K562 (cell line): ENCODE results near the gene CYSRT1. TPM values are rescaled to one million over a fixed set of nuclear protein-coding genes. Genes with fewer than 3 reads are reported as not detected.

Experiments
- ARID3B ChIP-seq: fragments of 250-450 bp; sonication (Bioruptor Pico); IDR thresholded peaks from 2 replicates; pipeline ENCODE4 v1.4.0; 2020; ENCODE audit warnings: borderline replicate concordance
- DACH1 ChIP-seq: fragments of 450-650 bp; IDR thresholded peaks from 2 replicates; pipeline ENCODE4 v1.6.1; 2018; ENCODE audit not compliant: partially characterized antibody
- MAX ChIP-seq: sonication (generic); formaldehyde crosslinking; IDR thresholded peaks from 2 replicates; pipeline ENCODE4 v1.9.0; 2022; ENCODE audit warnings: mild to moderate bottlenecking, missing genetic modification reagents
- MECOM ChIP-seq: fragments of 250-450 bp; sonication (Bioruptor Pico); IDR thresholded peaks from 2 replicates; pipeline ENCODE4 v1.8.0; 2022; ENCODE audit warnings: inconsistent platforms
- MXI1 ChIP-seq: IDR thresholded peaks from 2 replicates; pipeline ENCODE4 v1.6.1; 2011; ENCODE audit warnings: low read depth, mild to moderate bottlenecking, improper control_type of control experiment, low read length
- NELFE ChIP-seq: IDR thresholded peaks from 2 replicates; pipeline ENCODE4 v1.6.1; 2011; ENCODE audit warnings: mild to moderate bottlenecking; ENCODE audit not compliant: insufficient read depth, insufficient read length
- NFIC ChIP-seq: fragments of 450-650 bp; IDR thresholded peaks from 2 replicates; pipeline ENCODE4 v1.6.1; 2017; ENCODE audit warnings: mild to moderate bottlenecking, inconsistent platforms
- NFIX ChIP-seq: fragments of 250-450 bp; sonication (Bioruptor Pico); IDR thresholded peaks from 2 replicates; pipeline ENCODE4 v1.4.0; 2020; ENCODE audit warnings: low read depth, mild to moderate bottlenecking, moderate library complexity
- RHOXF2B ChIP-seq: fragments of 250-450 bp; sonication (Bioruptor Pico); conservative IDR thresholded peaks from 2 replicates; pipeline ENCODE4 v1.5.1; 2021
- SIX5 ChIP-seq, 2 experiments: IDR thresholded peaks; 2 replicates each; pipeline ENCODE4 v1.6.1; 2011; ENCODE audit warnings: low read length in 2 of 2, borderline replicate concordance in 1 of 2, low read depth in 1 of 2, mild to moderate bottlenecking in 1 of 2, moderate library complexity in 1 of 2; ENCODE audit not compliant: insufficient read depth in 1 of 2
- SMAD4 ChIP-seq: fragments of 250-450 bp; sonication (Bioruptor Pico); conservative IDR thresholded peaks from 2 replicates; pipeline ENCODE4 v1.8.0; 2021; ENCODE audit warnings: inconsistent platforms, mild to moderate bottlenecking, moderate library complexity
- ZNF24 ChIP-seq: fragments of 450-650 bp; IDR thresholded peaks from 2 replicates; pipeline ENCODE4 v1.6.1; 2016
- ZNF253 ChIP-seq: fragments of 250-450 bp; sonication (Bioruptor Pico); conservative IDR thresholded peaks from 2 replicates; pipeline ENCODE4 v1.6.1; 2021; ENCODE audit warnings: mild to moderate bottlenecking
- ZNF318 ChIP-seq, 2 experiments: fragments of 450-650 bp; IDR thresholded peaks; 2 replicates each; pipeline ENCODE4 v1.6.1; 2016; ENCODE audit warnings: mild to moderate bottlenecking in 2 of 2, borderline replicate concordance in 1 of 2, low read depth in 1 of 2, moderate library complexity in 1 of 2
- ZNF324 ChIP-seq: fragments of 250-450 bp; sonication (Bioruptor Pico); IDR thresholded peaks from 2 replicates; pipeline ENCODE4 v1.4.0; 2020; ENCODE audit warnings: mild to moderate bottlenecking
- ZNF512 ChIP-seq: IDR thresholded peaks from 2 replicates; pipeline ENCODE4 v1.6.1; 2016; ENCODE audit warnings: missing genetic modification characterization, missing compliant biosample characterization
- ZNF589 ChIP-seq: fragments of 200-800 bp; sonication (Bioruptor generic); IDR thresholded peaks from 2 replicates; pipeline ENCODE4 v1.6.1; 2016; ENCODE audit warnings: low read depth, missing genetic modification characterization, missing compliant biosample characterization
- polyA plus RNA-seq, 8 experiments: library from polyadenylated mRNA; depleted of rRNA in 4 of 8; stranded (reverse) in 5 of 8; unstranded in 3 of 8; fragments of >200 nt; fragmentation: Nextera tagmentation in 2 of 8; fragmentation: Illumina TruSeq in 1 of 8; extraction: Ambion mirVana in 2 of 8; extraction: Trizol in 1 of 8; gene quantifications; 2 replicates each; pipeline versions ENCODE4 v1.2.1 to v1.2.3, GENCODE V29; 2011 to 2014; ENCODE audit warnings: inconsistent platforms in 1 of 8, missing spikeins in 1 of 8
- total RNA-seq, 7 experiments: library from RNA; depleted of rRNA in 6 of 7; stranded (reverse); fragments of >200 nt in 6 of 7; fragmentation: Illumina TruSeq in 2 of 7; extraction: Trizol in 2 of 7; gene quantifications; 2 replicates each; pipeline versions ENCODE4 v1.2.1 to v1.2.3, GENCODE V29; 2011 to 2021; ENCODE audit warnings: low replicate concordance in 1 of 7

CYSRT1 gene
- total and polyA plus RNA-seq, 9 of the 15 experiments (the other 6 are each of a cell fraction or from before 2014, with no cell fraction given), result 0.04 to 1.4 (median 0.42) TPM; not detected in 3

- no peak for TF ChIP-seq ZNF512
- TF ChIP-seq ZNF24, result no peak; the same call in 1 of the 2 replicates
- TF ChIP-seq ZNF324, result peak; percentile 46; the same call in 1 of the 2 replicates
- no peak for TF ChIP-seq DACH1
- no peak for TF ChIP-seq MECOM (CRISPR knock-in tag)
- peak; percentile 94 for TF ChIP-seq NFIC
- peak; percentile 84 for TF ChIP-seq ZNF589 (CRISPR knock-in tag)
- TF ChIP-seq RHOXF2B (CRISPR knock-in tag), result no peak
- peak; percentile 92 for TF ChIP-seq SMAD4 (CRISPR knock-in tag)
- TF ChIP-seq MAX (CRISPR knock-in tag), result peak; percentile 94
- peak; percentile 92; the same call in 1 of the 2 replicates for TF ChIP-seq ARID3B
- no peak for TF ChIP-seq ZNF318 (IDR thresholded peaks at IDR 0.05; ENCODE audit: borderline replicate concordance in 1 of 2, low read depth in 1 of 2)
- no peak for TF ChIP-seq NELFE
- TF ChIP-seq NFIX (CRISPR knock-in tag), result 0 out of 2 replicates have a peak, but pooled peaks have one; percentile 23
- no peak for TF ChIP-seq MXI1
- TF ChIP-seq SIX5 (IDR thresholded peaks at IDR 0.05; ENCODE audit: borderline replicate concordance in 1 of 2, insufficient read depth in 1 of 2, low read depth in 1 of 2, low read length in 2 of 2), result no peak
- no peak for TF ChIP-seq ZNF253 (CRISPR knock-in tag)
Observed at GRCh38 chr9:137240318-137240840, 15.4 kb downstream of the CYSRT1 start (continued).
